ENCODE data around the gene APOB. TPM values are rescaled to one million over a fixed set of nuclear protein-coding genes. Genes with fewer than 3 reads are reported as not detected.

APOB gene
- total RNA-seq, 1 experiment from 2014 or later: 0.17 TPM

GRCh38 chr2:20953146-20953824 is 90.6 kb downstream of the APOB start:
- no peaks in the 10 kb centered on the region for H3K27me3 ChIP-seq (ENCODE audit: control insufficient read depth, insufficient read depth, low read length)
- H3K36me3 ChIP-seq (replicated peaks; ENCODE audit: control insufficient read depth, insufficient read depth, low read length): no peaks in the 10 kb centered on the region
- DNase-seq: no peak
- no peak overlapping the region for H3K4me3 ChIP-seq (ENCODE audit: insufficient read depth, low read depth, low read length)

Other genes with a start within 250 kb of the APOB start
- 22.5 and 25.4 TPM in 2 replicates for gene LDAH, start 221.0 kb downstream of the APOB start, total RNA-seq (2014; rRNA removed; shearing (Covaris generic))
- gene TDRD15, start 79.9 kb upstream of the APOB start, total RNA-seq (2014; rRNA removed; shearing (Covaris generic)): not detected in 2 replicates

All from H7 (cell line).